IMR-90 (cell line): ENCODE measurements around the gene BDH1.

Experiments used
- BHLHE40 ChIP-seq: fragments of 150-350 bp; IDR thresholded peaks from 2 replicates; pipeline ENCODE4 v1.6.1; 2016; ENCODE audit warnings: mild to moderate bottlenecking, low read depth, low read length
- SMC3 ChIP-seq: fragments of 150-350 bp; IDR thresholded peaks from 2 replicates; pipeline ENCODE4 v1.6.1; 2016; ENCODE audit warnings: low read depth, mild to moderate bottlenecking, antibody characterized with exemption, low read length, moderate library complexity

- TF ChIP-seq SMC3 (no peak), BHLHE40 (no peak)
Measured at GRCh38 chr3:197522881-197523441, 32.8 kb downstream of the BDH1 start.
